HepG2 (cell line): ENCODE measurements around the gene CENPP. TPM values are rescaled to one million over a fixed set of nuclear protein-coding genes. Genes with fewer than 3 reads are reported as not detected.
A peak's percentile ranks its signal among the peaks of the same experiment; 100 is the strongest.

Source experiments
- BCL6 ChIP-seq: IDR thresholded peaks from 2 replicates; pipeline ENCODE4 v1.6.1; 2016; ENCODE audit warnings: missing genetic modification reagents, missing compliant biosample characterization
- DMTF1 ChIP-seq: sonication (generic); formaldehyde crosslinking; IDR thresholded peaks from 2 replicates; pipeline ENCODE4 v1.4.0; 2020; ENCODE audit warnings: mild to moderate bottlenecking, missing genetic modification reagents
- FOXA3 ChIP-seq: IDR thresholded peaks from 2 replicates; pipeline ENCODE4 v1.6.1; 2016; ENCODE audit warnings: missing genetic modification reagents, missing compliant biosample characterization
- GMEB1 ChIP-seq: sonication (generic); formaldehyde crosslinking; IDR thresholded peaks from 2 replicates; pipeline ENCODE4 v1.5.1; 2020; ENCODE audit warnings: missing genetic modification reagents, mild to moderate bottlenecking, borderline replicate concordance
- GTF2F1 ChIP-seq: fragments of 150-350 bp; IDR thresholded peaks from 2 replicates; pipeline ENCODE4 v1.6.1; 2014; ENCODE audit warnings: low read length
- NCOA2 ChIP-seq: sonication (generic); formaldehyde crosslinking; IDR thresholded peaks from 2 replicates; pipeline ENCODE4 v1.8.0; 2022; ENCODE audit warnings: inconsistent platforms
- NFKBIZ ChIP-seq: IDR thresholded peaks from 2 replicates; pipeline ENCODE4 v1.6.1; 2018; ENCODE audit warnings: missing genetic modification reagents, missing compliant biosample characterization
- PRDM10 ChIP-seq: sonication (generic); formaldehyde crosslinking; IDR thresholded peaks from 2 replicates; pipeline ENCODE4 v1.4.0; 2020; ENCODE audit warnings: low read depth, missing genetic modification reagents
- RCOR2 ChIP-seq: IDR thresholded peaks from 2 replicates; pipeline ENCODE4 v1.6.1; 2016; ENCODE audit warnings: missing biosample characterization, missing genetic modification reagents
- SAFB2 ChIP-seq: sonication (generic); formaldehyde crosslinking; IDR thresholded peaks from 2 replicates; pipeline ENCODE4 v1.5.1; 2020; ENCODE audit warnings: missing genetic modification reagents, low read depth, mild to moderate bottlenecking, borderline replicate concordance
- SAP130 ChIP-seq: IDR thresholded peaks from 2 replicates; pipeline ENCODE4 v1.6.1; 2016; ENCODE audit warnings: low read depth
- XBP1 ChIP-seq: sonication (generic); formaldehyde crosslinking; IDR thresholded peaks from 2 replicates; pipeline ENCODE4 v1.5.0; 2020; ENCODE audit warnings: missing genetic modification reagents
- ZIK1 ChIP-seq: sonication (generic); formaldehyde crosslinking; IDR thresholded peaks from 2 replicates; pipeline ENCODE4 v1.5.0; 2020; ENCODE audit warnings: mild to moderate bottlenecking, low read depth, missing genetic modification reagents, borderline replicate concordance
- ZNF101 ChIP-seq: sonication (generic); formaldehyde crosslinking; IDR thresholded peaks from 2 replicates; pipeline ENCODE4 v1.4.0; 2020; ENCODE audit warnings: mild to moderate bottlenecking, low read depth, missing genetic modification reagents, borderline replicate concordance
- ZNF12 ChIP-seq: sonication (generic); formaldehyde crosslinking; IDR thresholded peaks from 2 replicates; pipeline ENCODE4 v1.5.0; 2020; ENCODE audit warnings: missing genetic modification reagents
- ZNF138 ChIP-seq: sonication (generic); formaldehyde crosslinking; IDR thresholded peaks from 2 replicates; pipeline ENCODE4 v1.5.0; 2020; ENCODE audit warnings: mild to moderate bottlenecking, low read depth, missing genetic modification reagents
- ZNF143 ChIP-seq: sonication (generic); formaldehyde crosslinking; IDR thresholded peaks from 2 replicates; pipeline ENCODE4 v1.4.0; 2020; ENCODE audit warnings: missing genetic modification reagents
- ZNF230 ChIP-seq: sonication (generic); formaldehyde crosslinking; IDR thresholded peaks from 2 replicates; pipeline ENCODE4 v1.4.0; 2020; ENCODE audit warnings: mild to moderate bottlenecking, missing genetic modification reagents
- ZNF335 ChIP-seq: sonication (generic); formaldehyde crosslinking; IDR thresholded peaks from 2 replicates; pipeline ENCODE4 v1.4.0; 2020; ENCODE audit warnings: missing genetic modification reagents
- ZNF607 ChIP-seq: sonication (generic); formaldehyde crosslinking; IDR thresholded peaks from 2 replicates; pipeline ENCODE4 v1.5.1; 2020; ENCODE audit warnings: missing genetic modification reagents, mild to moderate bottlenecking, borderline replicate concordance
- ZNF839 ChIP-seq: sonication (generic); formaldehyde crosslinking; IDR thresholded peaks from 2 replicates; pipeline ENCODE4 v1.4.0; 2020; ENCODE audit warnings: missing genetic modification reagents, mild to moderate bottlenecking, borderline replicate concordance
- polyA plus RNA-seq, 8 experiments: library from polyadenylated mRNA; depleted of rRNA in 3 of 8; stranded (reverse) in 7 of 8; unstranded in 1 of 8; fragments of >200 nt; fragmentation: Illumina TruSeq in 4 of 8; extraction: Trizol in 4 of 8; gene quantifications; 2 replicates each; pipeline versions ENCODE4 v1.2.1 to v1.2.3, GENCODE V29; 2011 to 2016; ENCODE audit warnings: low read depth in 4 of 8, missing spikeins in 1 of 8, mixed read lengths in 1 of 8; ENCODE audit not compliant: insufficient read depth in 1 of 8
- total RNA-seq, 5 experiments: library from RNA; depleted of rRNA; stranded (reverse); fragments of >200 nt; fragmentation: Illumina TruSeq; extraction: Trizol; gene quantifications; 2 replicates each; pipeline ENCODE4 v1.2.3, GENCODE V29; 2016; ENCODE audit warnings: low read depth in 1 of 5
- TF ChIP-seq, protein P1 (sequence below): sonication (generic); formaldehyde crosslinking; IDR thresholded peaks from 2 replicates; pipeline ENCODE4 v1.5.1; 2020; ENCODE audit warnings: mild to moderate bottlenecking, moderate library complexity, missing genetic modification reagents

CENPP gene
- total and polyA plus RNA-seq, 2 of the 13 experiments (the other 11 are each of a cell fraction or from before 2014, with no cell fraction given), result 2.0 to 11.4 TPM

- TF ChIP-seq SAFB2, result no peak
- TF ChIP-seq RCOR2 (CRISPR knock-in tag), result 0 out of 2 replicates have a peak, but pooled peaks have one; percentile 42
- TF ChIP-seq PRDM10, result peak; percentile 41; the same call in 1 of the 2 replicates
- TF ChIP-seq ZNF839, result no peak
- TF ChIP-seq ZNF335 (CRISPR knock-in tag), result no peak
- TF ChIP-seq, protein P1, sequence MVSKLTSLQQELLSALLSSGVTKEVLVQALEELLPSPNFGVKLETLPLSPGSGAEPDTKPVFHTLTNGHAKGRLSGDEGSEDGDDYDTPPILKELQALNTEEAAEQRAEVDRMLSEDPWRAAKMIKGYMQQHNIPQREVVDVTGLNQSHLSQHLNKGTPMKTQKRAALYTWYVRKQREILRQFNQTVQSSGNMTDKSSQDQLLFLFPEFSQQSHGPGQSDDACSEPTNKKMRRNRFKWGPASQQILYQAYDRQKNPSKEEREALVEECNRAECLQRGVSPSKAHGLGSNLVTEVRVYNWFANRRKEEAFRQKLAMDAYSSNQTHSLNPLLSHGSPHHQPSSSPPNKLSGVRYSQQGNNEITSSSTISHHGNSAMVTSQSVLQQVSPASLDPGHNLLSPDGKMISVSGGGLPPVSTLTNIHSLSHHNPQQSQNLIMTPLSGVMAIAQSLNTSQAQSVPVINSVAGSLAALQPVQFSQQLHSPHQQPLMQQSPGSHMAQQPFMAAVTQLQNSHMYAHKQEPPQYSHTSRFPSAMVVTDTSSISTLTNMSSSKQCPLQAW (CRISPR knock-in tag), result 0 out of 2 replicates have a peak, but pooled peaks have one; percentile 12
- peak; percentile 31; the same call in 1 of the 2 replicates for TF ChIP-seq SAP130 (CRISPR knock-in tag)
- TF ChIP-seq BCL6 (CRISPR knock-in tag), result 0 out of 2 replicates have a peak, but pooled peaks have one; percentile 33
- TF ChIP-seq ZNF607 (CRISPR knock-in tag), result peak; percentile 33; the same call in 1 of the 2 replicates
- TF ChIP-seq NCOA2 (CRISPR knock-in tag), result peak; percentile 46; the same call in 1 of the 2 replicates
- 0 out of 2 replicates have a peak, but pooled peaks have one; percentile 37 for TF ChIP-seq GMEB1 (CRISPR knock-in tag)
- no peak for TF ChIP-seq NFKBIZ (CRISPR knock-in tag)
- TF ChIP-seq ZNF101 (CRISPR knock-in tag), result no peak
- TF ChIP-seq DMTF1 (CRISPR knock-in tag), result no peak
- no peak for TF ChIP-seq GTF2F1
- peak; percentile 37; the same call in 1 of the 2 replicates for TF ChIP-seq FOXA3 (CRISPR knock-in tag)
- no peak for TF ChIP-seq ZNF230 (CRISPR knock-in tag)
- TF ChIP-seq XBP1 (CRISPR knock-in tag), result no peak
- TF ChIP-seq ZNF138 (CRISPR knock-in tag), result no peak
- TF ChIP-seq ZNF143 (CRISPR knock-in tag), result peak; percentile 77
- TF ChIP-seq ZIK1 (CRISPR knock-in tag), result no peak
- no peak for TF ChIP-seq ZNF12 (CRISPR knock-in tag)
Observed at GRCh38 chr9:92618633-92619225, 293.0 kb downstream of the CENPP start (continued).
